HG03342 (cell line): Measurements from ENCODE around the gene MEGF8.
"Not testable (repeated sequence)": the region's sequence is repeated elsewhere in the genome, so short reads cannot be mapped to it uniquely, and the experiment has no call there.

Experiments used
- ATAC-seq: cut with Tn5 transposase; IDR thresholded peaks from one replicate; pipeline ENCODE4 v1.9.1; 2021; ENCODE audit warnings: mild to moderate bottlenecking, moderate library complexity; ENCODE audit not compliant: unreplicated experiment

Gene MEGF8

GRCh38 chr19:42330241-42330711, 4.8 kb downstream of the MEGF8 start:
- no peak for ATAC-seq

GRCh38 chr19:42331333-42331732, 5.9 kb downstream of the MEGF8 start:
- not testable (repeated sequence) for ATAC-seq

GRCh38 chr19:42332059-42332458, 6.6 kb downstream of the MEGF8 start:
- no peak for ATAC-seq

- no peak for ATAC-seq
These were observed 7.6 kb downstream of the MEGF8 start for GRCh38 chr19:42333018-42333417.

- ATAC-seq = no peak
These were observed 8.7 kb downstream of the MEGF8 start for GRCh38 chr19:42333975-42334696.

GRCh38 chr19:42334697-42335373, 9.4 kb downstream of the MEGF8 start:
- no peak for ATAC-seq

- ATAC-seq = no peak
These were observed 10.0 kb downstream of the MEGF8 start for GRCh38 chr19:42335374-42335936.

- no peak for ATAC-seq
These were observed 10.5 kb downstream of the MEGF8 start for GRCh38 chr19:42335971-42336370.

GRCh38 chr19:42339126-42339860, 13.9 kb downstream of the MEGF8 start:
- ATAC-seq = not testable (repeated sequence)

GRCh38 chr19:42339922-42340321, 14.5 kb downstream of the MEGF8 start:
- ATAC-seq = not testable (repeated sequence)

- no peak for ATAC-seq
These were observed 18.1 kb downstream of the MEGF8 start for GRCh38 chr19:42343344-42344110.

GRCh38 chr19:42344336-42344893, 19.0 kb downstream of the MEGF8 start:
- ATAC-seq = no peak

- no peak for ATAC-seq
These were observed 19.9 kb downstream of the MEGF8 start for GRCh38 chr19:42345191-42345812.

- no peak for ATAC-seq
These were observed 22.8 kb downstream of the MEGF8 start for GRCh38 chr19:42348211-42348610.

- no peak for ATAC-seq
These were observed 24.1 kb downstream of the MEGF8 start for GRCh38 chr19:42349378-42350107.

- no peak for ATAC-seq
These were observed 25.0 kb downstream of the MEGF8 start for GRCh38 chr19:42350417-42350816.

- ATAC-seq = no peak
These were observed 25.8 kb downstream of the MEGF8 start for GRCh38 chr19:42351079-42351735.
